Lung (tissue), 12 donors: ENCODE measurements around the gene KHK. TPM values are rescaled to one million over a fixed set of nuclear protein-coding genes. Genes with fewer than 3 reads are reported as not detected.
"Not testable (repeated sequence)": the region's sequence is repeated elsewhere in the genome, so short reads cannot be mapped to it uniquely, and the experiment has no call there.

Experiments
- ATAC-seq: fragments of 200-7000 bp; cut with Tn5 transposase; one replicate; pipeline ENCODE4 v1.9.1; 2020; ENCODE audit warnings: moderate number of reproducible peaks; ENCODE audit not compliant: insufficient read depth, low FRiP score
- DNase-seq, 3 donors: peaks; one replicate each; pipeline ENCODE4 v3.0.0-alpha.2; 2013 to 2017
- H3K27ac ChIP-seq, 2 donors: one replicate each; pipeline ENCODE4 v1.5.1; 2013; ENCODE audit warnings: mild to moderate bottlenecking in 2 of 2, moderate library complexity in 2 of 2, control low read depth in 1 of 2, inconsistent platforms in 1 of 2, low read depth in 1 of 2, low read length in 1 of 2
- H3K27me3 ChIP-seq, 3 donors: one replicate each; pipeline ENCODE4 v1.5.1; 2013; ENCODE audit warnings: low read length in 2 of 3; ENCODE audit not compliant: control insufficient read depth in 3 of 3, insufficient read depth in 3 of 3
- H3K36me3 ChIP-seq, 4 donors: one replicate each; pipeline ENCODE4 v1.5.1; 2013; ENCODE audit warnings: low read length in 4 of 4, mild to moderate bottlenecking in 1 of 4, moderate library complexity in 1 of 4; ENCODE audit not compliant: control insufficient read depth in 4 of 4, insufficient read depth in 4 of 4
- H3K4me1 ChIP-seq, 5 donors: one replicate each; pipeline ENCODE4 v1.5.1; 2013; ENCODE audit warnings: low read length in 5 of 5, mild to moderate bottlenecking in 2 of 5, moderate library complexity in 1 of 5; ENCODE audit not compliant: control insufficient read depth in 5 of 5, insufficient read depth in 5 of 5
- H3K4me3 ChIP-seq: one replicate; pipeline ENCODE4 v1.5.1; 2013; ENCODE audit warnings: mild to moderate bottlenecking, control low read depth, moderate library complexity
- H3K9ac ChIP-seq, 2 donors: one replicate each; pipeline ENCODE4 v1.5.1; 2013; ENCODE audit warnings: low read length in 2 of 2, control low read depth in 1 of 2; ENCODE audit not compliant: insufficient read depth in 1 of 2
- H3K9me3 ChIP-seq, 4 donors: one replicate each; pipeline ENCODE4 v1.5.1; 2013; ENCODE audit warnings: low read length in 3 of 4, mild to moderate bottlenecking in 1 of 4, moderate library complexity in 1 of 4; ENCODE audit not compliant: control insufficient read depth in 4 of 4, insufficient read depth in 3 of 4
- WGBS, 2 donors: extraction: QIAGEN DNeasy Blood & Tissue Kit; methylation state at CpG; one replicate each; pipeline ENCODE4 v1.1.7; 2013; 5-methylcytosine and 5-hydroxymethylcytosine counted together
- polyA plus RNA-seq, 2 donors: library from polyadenylated mRNA; stranded (reverse); fragments of 200-250 nt; gene quantifications; one replicate each; pipeline ENCODE4 v1.2.1, GENCODE V29; 2013
- total RNA-seq, 2 donors: library from RNA; depleted of rRNA in 1 of 2; stranded (reverse); fragments of >200 nt in 1 of 2; gene quantifications; one replicate each; pipeline ENCODE4 v1.2.1, GENCODE V29; 2014 to 2021
- TF ChIP-seq, protein P1 (sequence below): IDR thresholded peaks from 2 replicates; pipeline ENCODE4 v1.5.1; 2012; ENCODE audit warnings: mild to moderate bottlenecking; ENCODE audit errors: control extremely low read depth, extremely low read depth
- donor health status: control.
- donor health status: control.
- donor health status: Bipolar disorder and iron deficiency.
- donor health status: healthy.
- donor health status: DM: yes; HTN: yes; CAD: no.

Gene KHK
- total and polyA plus RNA-seq, 4 donors = 1.6 to 7.6 (median 3.7) TPM

DNA sequence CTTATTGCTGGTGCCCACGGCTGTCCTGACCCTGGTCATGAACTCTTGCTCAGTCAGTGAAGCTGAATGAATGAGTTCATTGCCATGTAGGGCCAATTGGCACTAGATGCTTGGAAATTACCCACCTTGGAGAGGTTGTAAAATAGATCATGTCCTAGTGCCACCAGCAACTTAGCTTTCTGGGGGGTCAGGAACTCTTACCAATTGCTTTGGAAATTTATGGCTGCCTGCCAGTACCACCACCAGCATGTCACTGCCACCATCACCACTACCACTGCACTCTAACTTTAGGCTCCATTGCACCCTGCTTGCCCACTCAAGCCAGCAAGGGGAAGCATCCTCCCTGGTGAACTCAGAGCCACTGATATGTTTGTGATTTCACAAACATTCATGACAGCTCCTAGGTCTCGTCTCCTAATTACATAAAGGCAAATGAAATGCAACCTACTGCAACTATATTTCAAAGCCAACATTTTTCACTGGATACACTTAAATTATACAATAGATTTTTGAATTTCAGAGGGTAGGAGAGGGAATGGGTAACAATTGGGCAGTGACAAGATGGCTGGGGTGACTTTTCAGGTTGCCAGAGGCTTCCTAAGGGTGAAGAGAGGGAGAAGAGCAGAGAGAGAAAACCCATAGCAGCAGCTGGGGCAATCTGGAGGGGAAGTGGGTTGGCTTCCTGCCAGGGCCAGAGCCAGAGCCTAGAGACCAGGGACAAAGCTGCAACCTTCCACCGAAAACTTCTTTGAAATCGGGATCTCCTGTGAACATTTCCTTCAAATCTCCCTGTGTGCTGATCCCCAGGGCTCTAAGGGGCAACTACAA lies 11.6 kb upstream of the KHK start:
- no peak overlapping the region for H3K4me3 ChIP-seq
- peak overlapping the region in 1 of 2 donors; percentile 71 for H3K27ac ChIP-seq
- 42 to 45% methylated on average over 4 of the region's 4 CpGs for WGBS, 2 donors
- ATAC-seq (no peak), DNase-seq (peak; percentile 84 to 90 (median 88))
- TF ChIP-seq, protein P1, sequence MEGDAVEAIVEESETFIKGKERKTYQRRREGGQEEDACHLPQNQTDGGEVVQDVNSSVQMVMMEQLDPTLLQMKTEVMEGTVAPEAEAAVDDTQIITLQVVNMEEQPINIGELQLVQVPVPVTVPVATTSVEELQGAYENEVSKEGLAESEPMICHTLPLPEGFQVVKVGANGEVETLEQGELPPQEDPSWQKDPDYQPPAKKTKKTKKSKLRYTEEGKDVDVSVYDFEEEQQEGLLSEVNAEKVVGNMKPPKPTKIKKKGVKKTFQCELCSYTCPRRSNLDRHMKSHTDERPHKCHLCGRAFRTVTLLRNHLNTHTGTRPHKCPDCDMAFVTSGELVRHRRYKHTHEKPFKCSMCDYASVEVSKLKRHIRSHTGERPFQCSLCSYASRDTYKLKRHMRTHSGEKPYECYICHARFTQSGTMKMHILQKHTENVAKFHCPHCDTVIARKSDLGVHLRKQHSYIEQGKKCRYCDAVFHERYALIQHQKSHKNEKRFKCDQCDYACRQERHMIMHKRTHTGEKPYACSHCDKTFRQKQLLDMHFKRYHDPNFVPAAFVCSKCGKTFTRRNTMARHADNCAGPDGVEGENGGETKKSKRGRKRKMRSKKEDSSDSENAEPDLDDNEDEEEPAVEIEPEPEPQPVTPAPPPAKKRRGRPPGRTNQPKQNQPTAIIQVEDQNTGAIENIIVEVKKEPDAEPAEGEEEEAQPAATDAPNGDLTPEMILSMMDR = no peak
- H3K36me3 ChIP-seq = peaks cover 0 to 17% (median 3%) of the 10 kb centered on the region in 4 donors
- no peaks in the 10 kb centered on the region for H3K27me3 ChIP-seq
- H3K9me3 ChIP-seq = no peaks in the 10 kb centered on the region
- peak overlapping the region in 1 of 2 donors; percentile 65 for H3K9ac ChIP-seq
- peaks cover 7 to 74% (median 44%) of the 10 kb centered on the region in 5 donors for H3K4me1 ChIP-seq

DNA sequence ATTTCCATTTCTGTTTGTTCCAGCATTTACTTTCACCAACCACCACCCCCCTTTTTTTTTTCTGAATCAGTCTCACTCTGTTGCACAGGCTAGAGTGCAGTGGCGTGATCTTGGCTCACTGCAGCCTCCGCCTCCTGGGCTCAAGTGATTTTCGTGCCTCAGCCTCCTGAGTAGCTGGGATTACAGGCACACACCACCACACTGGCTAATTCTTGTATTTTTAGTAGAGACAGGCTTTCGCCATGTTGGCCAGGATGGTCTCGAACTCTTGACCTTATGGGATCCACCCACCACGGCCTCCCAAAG lies 11.1 kb upstream of the KHK start:
- H3K27me3 ChIP-seq, H3K4me3 ChIP-seq, H3K27ac ChIP-seq, ATAC-seq, H3K9me3 ChIP-seq, DNase-seq: not testable (repeated sequence)
- Histone ChIP-seq H3K9ac (peak overlapping the region in 1 of 2 donors; percentile 65), H3K4me1 (peaks cover 3 to 74% (median 38%) of the 10 kb centered on the region in 5 donors), H3K36me3 (peaks cover 0 to 19% (median 3%) of the 10 kb centered on the region in 4 donors)
- 55 to 67% methylated on average over 6 of the region's 6 CpGs for WGBS, 2 donors

DNA sequence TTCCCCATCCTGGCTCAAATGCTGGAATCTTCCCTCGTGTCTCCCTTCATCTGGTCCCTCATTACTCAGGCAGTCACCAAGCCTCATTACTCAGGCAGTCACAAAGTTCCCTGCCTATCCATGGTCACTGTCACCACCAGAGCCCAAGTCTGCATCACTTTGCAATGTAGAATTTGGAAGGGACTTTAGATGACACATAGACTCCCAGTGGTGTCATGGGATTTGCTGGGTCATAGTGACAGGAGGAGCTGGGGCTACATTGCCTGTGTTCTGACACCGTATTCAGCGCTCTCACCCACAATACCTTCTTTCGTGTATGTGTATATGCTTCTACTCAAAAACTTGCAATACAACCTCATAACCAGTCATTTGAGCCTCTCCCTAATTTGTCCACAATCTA lies 10.2 kb upstream of the KHK start:
- no peaks in the 10 kb centered on the region for H3K9me3 ChIP-seq
- DNase-seq (no peak), ATAC-seq (no peak)
- TF ChIP-seq, protein P1 = no peak
- peaks cover 0 to 76% (median 36%) of the 10 kb centered on the region in 5 donors for H3K4me1 ChIP-seq
- WGBS, 2 donors = 79 to 81% methylated on average over 4 of the region's 4 CpGs
- no peak overlapping the region for H3K27ac ChIP-seq
- no peaks in the 10 kb centered on the region for H3K27me3 ChIP-seq
- H3K9ac ChIP-seq = peak overlapping the region in 1 of 2 donors; percentile 65
- H3K4me3 ChIP-seq = no peak overlapping the region
- H3K36me3 ChIP-seq = peaks cover 0 to 21% (median 4%) of the 10 kb centered on the region in 4 donors

DNA sequence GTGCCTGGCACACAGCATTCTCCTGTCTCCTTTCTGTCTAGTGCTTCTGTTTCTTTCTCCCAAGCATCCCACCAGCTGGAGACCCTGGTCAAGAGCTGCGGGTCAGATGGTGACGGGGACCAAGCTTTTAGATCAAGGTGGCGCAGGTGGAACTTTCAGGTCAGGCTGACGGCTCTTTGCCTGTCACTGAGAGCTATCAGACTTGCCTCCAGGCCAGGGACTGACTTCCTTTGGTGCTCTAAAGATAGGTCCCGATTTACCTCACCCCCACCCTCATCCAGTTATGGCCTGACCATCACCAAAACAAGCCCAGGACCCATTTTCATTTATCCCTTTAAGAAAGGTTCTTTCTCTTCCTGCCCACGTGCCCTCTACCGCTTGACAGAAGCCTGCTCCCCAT lies 9.3 kb upstream of the KHK start:
- no peak for DNase-seq
- WGBS, 2 donors = 63 to 78% methylated on average over 7 of the region's 7 CpGs
- peaks cover 0 to 28% (median 7%) of the 10 kb centered on the region in 4 donors for H3K36me3 ChIP-seq
- TF ChIP-seq, protein P1 = no peak
- no peak overlapping the region for H3K4me3 ChIP-seq
- peak overlapping the region in 1 of 2 donors; percentile 4 for H3K27ac ChIP-seq
- H3K4me1 ChIP-seq = peaks cover 0 to 81% (median 32%) of the 10 kb centered on the region in 5 donors
- H3K9ac ChIP-seq = peak overlapping the region in 1 of 2 donors; percentile 24
- no peaks in the 10 kb centered on the region for H3K9me3 ChIP-seq
- no peaks in the 10 kb centered on the region for H3K27me3 ChIP-seq
- no peak for ATAC-seq
